ENCODE measurements around the gene UST.
"Not testable (repeated sequence)": the region's sequence is repeated elsewhere in the genome, so short reads cannot be mapped to it uniquely, and the experiment has no call there.

The UST gene

DNA sequence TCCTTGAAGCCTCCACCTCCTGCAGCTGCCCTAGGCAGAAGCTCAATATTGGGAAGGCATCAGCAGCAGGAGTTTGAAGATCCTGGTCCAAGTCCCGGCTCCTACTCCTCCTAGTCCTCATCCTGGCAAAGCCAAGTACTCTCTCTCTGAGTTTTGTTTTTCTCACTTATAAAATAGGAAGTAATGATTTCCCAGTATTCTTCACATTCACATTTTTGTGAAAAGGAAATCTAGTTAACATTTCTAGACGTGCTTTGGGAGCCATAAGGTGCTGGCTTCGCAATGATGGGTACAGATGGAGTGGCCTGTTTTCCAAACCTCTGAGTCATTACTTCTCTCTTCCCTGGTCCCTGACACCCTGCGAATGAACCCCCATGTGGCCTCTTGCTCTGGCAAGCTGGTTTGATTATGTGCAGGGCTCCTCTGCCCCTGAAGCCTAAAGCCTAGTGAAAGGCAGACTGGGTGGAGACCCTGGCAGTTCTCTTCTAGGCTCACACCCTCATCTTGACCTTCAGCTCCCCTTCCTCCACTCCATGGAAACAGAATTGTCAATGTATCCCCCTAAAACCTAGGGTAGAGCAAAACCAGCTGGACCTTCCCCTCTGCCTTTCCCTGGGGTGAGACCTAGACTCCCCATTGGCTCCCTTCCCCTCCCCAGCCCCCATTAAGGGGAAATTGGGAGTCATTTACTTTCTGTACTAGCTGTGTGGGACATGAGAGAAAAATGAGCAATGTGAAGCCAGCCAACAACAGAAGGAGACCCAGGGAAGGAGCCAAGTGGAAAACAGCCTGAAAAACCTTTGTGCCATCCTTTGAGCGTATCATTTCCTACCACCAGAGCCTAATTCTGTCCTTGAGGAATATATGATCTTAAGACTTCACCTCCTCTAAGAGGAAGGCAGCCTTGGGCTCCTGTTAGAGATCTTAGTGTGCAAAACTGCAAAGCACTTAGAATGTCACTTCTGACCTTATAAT is 158.4 kb downstream of the UST start:
- DNase-seq (ENCODE audit: low read depth), result no peak

DNA sequence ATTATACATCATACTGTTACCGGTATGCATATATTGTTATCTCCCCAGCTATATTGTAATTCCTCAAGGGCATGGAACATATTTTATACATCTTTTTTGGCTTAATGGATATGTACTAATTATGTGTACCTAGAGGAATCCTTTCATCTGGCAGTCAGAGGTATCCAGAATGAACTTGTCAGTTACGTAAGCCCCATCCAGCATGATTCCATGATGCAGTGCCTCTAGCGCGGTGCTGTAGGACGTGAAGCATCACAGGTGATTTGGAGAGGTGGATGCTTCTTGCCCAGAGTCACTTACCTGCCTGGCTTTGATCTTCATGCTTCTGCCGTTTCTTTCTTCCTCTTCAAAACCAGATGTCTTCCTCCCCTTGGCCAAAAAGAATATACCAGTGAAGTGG is 159.1 kb downstream of the UST start:
- DNase-seq (ENCODE audit: low read depth), result no peak

DNA sequence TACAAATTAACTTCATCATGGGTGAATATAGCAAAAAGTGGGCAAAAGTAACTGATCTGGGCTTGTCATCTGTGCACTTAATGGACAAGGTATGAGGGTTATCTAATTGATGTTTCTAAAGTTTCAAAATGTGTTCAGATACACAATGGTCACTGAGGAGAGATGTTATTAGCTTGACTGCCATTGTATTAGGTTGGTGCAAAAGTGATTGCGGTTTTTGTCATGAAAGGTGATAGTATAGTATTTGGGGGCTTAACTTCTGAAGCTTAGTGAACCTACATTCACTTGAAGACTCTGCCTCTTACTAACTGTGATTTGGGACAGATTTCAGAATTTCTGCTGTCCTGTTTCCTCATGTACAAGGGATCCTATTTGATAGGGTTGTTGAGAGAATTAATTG is 159.6 kb downstream of the UST start:
- no peak for DNase-seq (ENCODE audit: low read depth)

DNA sequence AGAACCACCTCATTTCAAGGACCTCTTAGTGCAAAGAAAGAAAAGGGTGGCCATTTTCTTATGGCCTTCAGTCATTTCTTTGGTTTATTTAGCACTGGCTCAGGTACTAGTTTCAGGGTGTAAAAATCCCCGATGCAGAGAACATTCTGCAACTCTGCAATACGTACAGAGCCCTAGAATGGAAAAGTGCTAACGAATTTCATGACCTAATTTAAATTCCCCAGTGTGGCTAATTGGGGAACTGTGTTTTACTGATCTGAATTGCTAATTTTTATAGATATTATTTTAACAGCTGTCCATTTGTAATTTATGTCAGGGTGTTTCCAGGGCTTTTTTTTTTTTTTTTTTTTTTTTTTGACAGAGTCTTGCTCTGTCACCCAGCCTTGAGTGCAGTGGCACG is 160.7 kb downstream of the UST start:
- no peak for DNase-seq (ENCODE audit: low read depth)

DNA sequence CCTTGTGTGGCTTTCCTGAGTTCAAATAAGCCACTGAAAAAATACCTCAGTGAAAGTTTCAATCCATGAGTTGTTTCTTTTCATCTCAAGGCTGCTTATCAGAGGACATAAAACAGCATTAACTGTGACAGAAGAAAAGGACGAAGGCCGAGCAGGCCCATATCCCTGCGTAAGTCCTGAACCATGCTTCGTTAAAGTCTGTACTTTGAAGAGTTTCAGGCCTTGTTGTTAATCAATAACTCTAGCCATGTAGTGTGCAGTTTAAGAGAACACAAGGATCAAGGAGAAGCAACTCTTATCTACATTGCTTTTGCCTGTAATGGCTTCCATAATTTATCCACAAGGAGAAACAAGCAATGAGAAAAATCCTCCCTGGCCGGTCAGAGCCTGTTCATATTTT is 165.4 kb downstream of the UST start:
- no peak for DNase-seq (ENCODE audit: low read depth)

DNA sequence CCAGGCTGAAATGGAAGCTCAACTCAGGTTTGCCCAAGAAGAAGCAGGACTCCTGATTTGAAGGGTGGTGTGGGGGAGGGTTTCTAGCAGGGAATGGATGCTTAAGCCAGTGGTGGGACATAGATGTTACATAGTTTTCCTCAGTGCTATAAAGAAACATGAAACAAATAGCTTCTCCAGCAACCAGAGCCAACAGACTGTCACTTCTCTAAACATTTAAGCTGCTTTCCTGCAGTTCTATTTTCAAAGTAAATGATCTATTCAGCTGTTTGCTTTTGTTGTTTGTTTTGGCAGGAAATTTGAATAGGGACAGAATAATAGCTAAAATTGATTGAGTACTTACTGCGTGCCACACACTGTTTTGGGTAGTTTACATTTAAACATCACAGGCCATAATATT is 169.0 kb downstream of the UST start:
- no peak for DNase-seq (ENCODE audit: low read depth)

DNA sequence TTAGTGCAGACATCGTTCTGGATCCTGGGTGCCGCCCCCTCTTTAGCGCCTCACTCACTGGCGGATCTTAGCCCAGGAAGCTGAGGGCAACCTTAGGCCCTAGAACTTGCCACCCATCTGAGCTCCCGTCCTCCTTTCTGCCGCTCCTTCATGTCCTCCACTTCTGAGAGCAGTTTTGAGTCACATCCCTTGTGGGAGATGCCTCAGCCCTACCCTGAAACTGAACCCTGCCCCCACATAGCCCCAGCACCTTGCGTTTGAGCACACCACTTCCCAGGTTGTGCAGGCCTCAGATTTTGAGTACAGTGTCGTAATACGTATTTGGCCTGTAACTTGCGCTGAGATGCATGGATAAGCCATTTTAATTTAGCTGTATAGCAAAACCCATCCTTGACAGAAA is 169.7 kb downstream of the UST start:
- not testable (repeated sequence) for DNase-seq (ENCODE audit: low read depth)

DNA sequence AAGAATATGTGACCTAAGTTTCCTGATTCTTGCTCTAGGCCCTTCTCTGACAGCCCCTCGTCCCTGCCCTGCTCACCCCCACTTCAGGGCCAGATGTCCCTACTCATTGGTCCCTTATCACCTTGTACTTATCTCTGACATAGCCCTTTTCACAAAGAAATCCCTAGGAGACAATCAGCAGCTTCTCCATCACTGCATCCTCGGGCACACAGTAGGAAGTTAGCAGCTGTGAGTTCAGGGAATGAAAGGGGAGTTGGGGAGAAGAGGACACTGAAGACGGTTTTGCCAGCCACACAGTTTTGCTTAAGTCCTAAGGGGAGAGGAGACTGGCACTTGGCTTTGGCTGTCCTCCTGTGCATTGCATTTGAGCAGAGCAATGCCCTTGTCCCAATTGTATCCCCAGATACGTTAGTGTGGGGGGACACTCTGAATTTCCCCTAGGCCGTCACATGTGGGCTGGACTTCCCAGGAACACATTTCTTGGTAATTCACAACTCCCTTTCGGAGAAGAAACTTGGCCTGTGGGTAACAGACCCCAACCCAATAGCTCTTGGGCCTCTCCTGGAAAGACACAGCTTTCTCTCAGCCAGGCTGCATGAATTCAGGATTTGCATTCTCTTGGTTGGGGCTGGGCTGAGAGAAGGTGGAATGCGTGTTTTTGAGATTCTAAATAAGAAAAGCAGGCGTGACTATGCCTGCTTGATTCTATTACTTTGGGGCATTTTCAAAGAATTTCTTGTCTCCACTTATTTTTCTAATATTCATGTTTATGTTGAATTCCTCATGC is 177.6 kb downstream of the UST start:
- no peak for DNase-seq (ENCODE audit: low read depth)

DNA sequence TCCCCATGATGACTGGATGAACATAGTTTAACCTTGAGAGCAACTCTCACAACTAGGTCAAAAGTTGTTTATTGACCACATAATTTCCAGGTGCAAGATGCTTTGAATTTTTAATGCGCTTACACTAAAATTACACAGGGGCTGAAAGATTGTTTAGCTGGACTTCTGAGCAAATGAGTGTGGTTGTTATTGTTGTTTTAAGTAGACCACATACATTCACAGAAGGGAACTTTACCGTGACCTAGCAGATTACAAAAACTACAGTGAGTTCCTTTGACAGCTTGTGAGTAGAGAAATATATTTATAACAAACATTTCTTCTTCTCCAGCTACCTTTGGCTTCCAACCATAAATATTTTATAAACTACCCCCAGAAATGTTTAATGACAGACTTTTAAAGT is 178.9 kb downstream of the UST start:
- no peak for DNase-seq (ENCODE audit: low read depth)

DNA sequence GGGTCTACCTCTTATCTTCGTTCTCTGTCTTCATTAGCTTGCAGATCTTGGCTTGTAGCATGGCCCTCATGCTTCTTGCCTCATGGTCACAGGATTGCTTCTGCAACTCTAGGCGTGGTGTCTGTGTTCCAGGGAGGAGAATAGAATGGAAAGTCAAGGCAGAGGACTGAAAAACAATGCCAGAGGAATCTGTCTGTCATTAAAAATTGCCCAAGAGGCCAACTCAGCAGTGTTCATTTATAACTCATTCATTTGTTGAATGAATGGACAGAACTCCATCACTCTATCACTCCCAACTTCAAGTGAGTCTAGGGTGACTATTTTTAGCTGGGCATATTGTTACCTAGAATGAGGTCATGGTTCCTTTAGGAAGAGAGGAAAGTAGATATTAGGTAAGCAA is 179.6 kb downstream of the UST start:
- DNase-seq (ENCODE audit: low read depth), result no peak

DNA sequence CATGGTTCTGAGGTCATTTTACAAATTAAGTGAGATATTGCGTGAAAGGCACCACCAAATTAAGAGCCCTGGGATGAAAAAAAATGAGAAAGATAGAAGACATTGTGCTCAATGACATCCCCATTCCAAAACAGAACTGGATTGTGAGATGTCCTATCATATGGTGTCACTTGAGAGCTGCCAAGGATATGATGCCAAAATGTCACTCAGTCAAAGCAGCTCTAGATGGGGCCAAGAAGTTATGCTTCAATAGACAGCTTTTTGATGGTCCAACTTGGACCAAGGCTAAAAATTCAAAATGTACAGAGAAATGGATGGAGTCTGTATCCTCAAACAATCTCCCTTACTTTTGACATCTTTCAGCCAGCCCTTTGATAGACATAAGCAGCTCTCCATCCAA is 180.8 kb downstream of the UST start:
- DNase-seq (ENCODE audit: low read depth), result no peak

DNA sequence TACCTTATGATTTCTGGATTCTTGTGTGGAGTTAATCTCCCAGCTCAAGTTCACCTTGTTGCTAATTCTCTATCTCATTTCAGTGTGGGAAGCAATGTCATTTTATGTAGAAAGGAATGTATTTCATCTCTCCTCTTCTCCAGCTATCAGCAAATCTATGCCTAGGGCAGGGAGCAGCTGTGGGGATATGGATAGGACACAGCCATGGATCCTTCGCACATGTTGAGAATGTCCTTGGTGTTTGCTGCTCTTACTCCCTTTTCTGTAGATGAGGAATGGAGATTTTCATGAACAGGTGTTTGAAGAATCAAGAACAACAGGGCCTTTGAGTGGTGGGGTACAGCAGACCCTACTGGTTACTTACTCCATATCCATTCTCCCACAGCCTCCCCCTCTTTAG is 182.0 kb downstream of the UST start:
- no peak for DNase-seq (ENCODE audit: low read depth)

DNA sequence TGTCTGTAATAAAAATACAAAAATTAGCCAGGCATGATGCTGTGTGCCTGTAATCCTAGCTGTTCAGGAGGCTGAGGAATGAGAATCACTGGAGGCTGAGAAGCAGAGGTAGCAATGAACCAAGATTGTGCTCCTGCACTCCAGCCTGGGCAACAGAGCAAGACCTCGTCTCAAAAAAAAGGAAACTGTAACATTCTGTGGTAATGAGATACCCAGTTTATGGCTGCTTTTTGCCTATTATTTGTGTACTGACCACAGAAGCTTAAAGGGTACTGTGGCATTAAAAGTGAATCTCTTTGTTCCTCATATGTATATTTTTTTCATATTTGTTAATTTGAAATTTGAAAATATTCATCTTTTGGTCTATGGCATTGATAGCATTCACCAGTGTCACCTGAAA is 185.4 kb downstream of the UST start:
- DNase-seq (ENCODE audit: low read depth), result no peak

DNA sequence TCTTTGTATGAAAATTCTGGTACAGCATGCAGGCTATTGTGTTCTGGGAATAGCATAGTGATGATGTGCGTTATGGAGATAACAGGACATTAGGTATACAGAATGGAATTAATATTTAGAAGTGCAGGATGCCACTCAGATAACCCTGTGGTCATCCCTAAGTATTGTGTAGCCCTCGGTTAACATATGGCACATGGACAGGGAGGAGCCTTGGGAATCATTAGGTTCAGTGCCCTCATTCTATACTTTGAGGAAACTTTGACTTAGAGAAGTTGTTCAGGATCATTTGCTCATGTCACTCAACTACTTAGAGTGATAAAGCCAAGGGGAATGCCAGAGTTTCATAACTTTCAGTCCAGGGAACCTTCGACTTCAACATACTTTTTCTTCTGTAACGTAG is 185.9 kb downstream of the UST start:
- no peak for DNase-seq (ENCODE audit: low read depth)

DNA sequence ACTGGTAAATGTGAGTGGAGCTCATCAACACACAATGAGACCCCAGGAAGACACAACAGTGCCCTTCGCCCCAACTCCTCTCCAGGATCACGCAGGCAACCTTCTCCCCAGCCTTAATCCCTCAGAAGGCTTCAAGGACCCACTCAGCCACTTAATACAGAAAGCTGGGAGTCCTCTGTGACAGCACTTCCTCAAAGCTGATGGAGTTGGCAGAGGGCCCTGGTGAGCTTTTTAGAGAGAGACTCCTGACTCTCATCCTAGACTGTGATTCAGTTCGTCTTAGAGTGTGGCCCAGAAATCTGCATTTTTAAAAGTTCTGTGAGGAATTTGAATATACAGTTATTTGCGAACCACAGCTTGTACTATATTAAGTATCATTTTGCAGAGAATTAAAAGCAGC is 187.7 kb downstream of the UST start:
- peak; percentile 22 for DNase-seq (ENCODE audit: low read depth)

DNA sequence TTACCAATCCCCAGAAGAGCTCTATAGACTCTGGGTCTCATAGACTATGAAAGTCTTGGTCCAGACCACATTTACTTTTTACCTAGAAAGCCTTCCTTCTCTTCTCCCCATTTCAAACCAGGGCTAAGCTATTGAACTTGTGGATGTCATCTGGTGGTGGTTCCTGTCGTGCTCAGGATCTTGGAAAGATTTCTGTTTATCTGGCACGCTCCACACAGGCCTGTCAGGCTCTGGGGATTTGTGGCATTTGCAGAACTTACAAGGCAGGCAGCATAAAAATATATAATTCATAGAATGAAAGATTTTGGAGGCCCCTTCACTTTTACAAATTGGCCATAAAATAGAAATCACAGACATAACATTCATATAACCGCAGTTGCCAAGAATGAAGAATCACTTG is 188.1 kb downstream of the UST start:
- DNase-seq (ENCODE audit: low read depth), result peak; percentile 37

DNA sequence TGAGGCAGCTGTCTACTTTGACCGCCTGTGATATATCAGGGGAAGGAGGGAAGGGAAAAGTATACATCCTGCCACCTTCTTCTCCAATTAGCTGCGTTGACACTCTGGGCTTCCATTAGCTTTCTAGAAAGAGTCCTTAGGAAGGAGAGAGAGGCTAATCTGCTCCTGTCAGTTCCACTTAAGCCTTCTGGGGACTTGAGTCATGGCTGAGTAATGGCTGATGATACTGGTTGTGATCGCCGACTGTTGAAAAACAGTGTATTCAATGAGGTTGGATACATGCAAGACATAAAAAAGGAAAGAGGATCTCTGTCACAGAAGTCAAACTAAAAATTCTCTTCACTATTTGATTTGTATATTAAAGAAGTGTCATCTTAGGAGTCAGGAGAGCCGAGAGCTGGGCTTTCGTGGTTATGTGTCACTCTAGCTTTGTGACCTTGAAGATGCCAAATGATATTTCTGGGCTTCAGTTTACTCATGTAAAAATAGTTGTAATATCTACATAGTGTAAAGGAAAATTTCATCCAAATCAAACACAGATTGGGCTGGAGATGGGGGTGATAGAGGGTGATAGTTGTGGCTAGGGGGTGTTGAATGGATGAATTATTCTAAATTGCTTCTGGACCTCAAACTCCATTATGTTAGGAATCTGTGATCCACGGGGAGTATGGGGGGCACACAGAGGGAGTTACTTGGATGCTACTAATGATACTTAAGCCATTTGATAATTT is 189.0 kb downstream of the UST start:
- peak; percentile 24 for DNase-seq (ENCODE audit: low read depth)

DNA sequence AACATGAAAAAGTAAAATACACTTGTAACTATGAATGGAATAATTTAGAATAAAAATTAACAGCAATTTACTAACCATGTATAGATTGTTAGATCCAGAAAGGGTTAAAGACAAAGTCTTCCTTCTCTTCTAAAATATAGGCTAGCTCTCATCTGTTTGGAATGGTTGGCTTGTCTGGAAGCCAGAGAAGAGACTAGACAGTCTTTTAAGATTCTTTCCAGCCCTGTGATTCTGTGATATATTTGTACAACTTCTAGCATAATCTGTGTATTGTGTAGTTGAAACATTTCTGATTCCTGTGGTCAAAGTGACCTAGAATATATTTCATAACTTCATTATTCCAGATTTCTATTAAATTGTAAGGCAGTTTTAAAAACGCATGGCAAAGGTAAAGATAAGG is 196.6 kb downstream of the UST start:
- peak; percentile 39 for DNase-seq (ENCODE audit: low read depth)

DNA sequence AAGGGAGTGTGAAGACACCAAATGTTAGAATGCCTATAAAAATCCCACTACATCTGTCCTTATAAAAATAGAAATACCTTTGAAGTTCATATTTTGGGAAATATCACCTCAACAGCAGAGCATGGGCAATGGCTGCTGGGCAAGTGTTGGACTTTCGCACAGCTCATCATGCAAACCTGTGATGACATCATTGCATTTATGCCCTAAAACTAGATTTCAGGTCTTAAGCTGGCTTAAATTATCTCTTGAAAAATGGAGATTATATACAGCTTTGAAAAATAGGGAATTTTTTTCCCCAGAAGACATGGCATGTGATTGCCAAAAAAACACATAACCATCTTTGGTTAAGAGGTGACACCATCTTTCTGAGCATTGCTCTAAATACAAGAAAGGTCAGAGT is 197.8 kb downstream of the UST start:
- DNase-seq (ENCODE audit: low read depth), result no peak

DNA sequence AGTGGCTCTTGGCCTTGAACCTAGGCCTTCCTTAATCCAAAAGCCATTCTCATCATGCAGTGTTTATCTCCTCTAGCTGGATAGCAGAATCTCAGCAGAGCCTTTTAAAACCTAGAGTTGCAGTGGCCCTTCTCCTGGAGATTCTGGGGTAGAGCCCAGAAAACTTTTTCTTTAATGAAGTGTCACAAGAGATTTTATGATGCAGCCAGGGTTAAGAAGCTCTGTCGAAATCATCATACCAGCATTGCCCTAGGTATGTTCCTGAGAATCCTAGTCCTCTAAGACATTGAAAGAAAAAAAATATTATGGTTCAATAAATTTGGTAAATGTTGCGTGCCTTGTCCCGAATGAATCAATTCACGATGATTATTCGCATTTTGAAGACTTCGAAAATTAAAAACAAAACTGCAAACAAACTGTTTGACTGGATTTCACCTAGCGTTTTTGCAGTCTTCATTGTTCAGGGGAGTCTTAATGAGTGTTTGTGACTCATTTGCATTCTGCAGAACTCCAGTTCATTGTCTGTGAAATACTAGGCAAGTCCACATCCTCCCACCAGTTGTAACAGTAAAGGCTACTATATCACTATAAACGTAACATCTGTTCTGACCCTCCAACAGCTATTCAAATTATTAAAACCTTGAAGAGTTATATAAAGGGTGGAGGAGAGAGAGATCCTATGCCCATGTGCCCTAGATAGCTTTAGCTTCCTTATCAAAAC is 198.6 kb downstream of the UST start:
- peak; percentile 19 for DNase-seq (ENCODE audit: low read depth)

DNA sequence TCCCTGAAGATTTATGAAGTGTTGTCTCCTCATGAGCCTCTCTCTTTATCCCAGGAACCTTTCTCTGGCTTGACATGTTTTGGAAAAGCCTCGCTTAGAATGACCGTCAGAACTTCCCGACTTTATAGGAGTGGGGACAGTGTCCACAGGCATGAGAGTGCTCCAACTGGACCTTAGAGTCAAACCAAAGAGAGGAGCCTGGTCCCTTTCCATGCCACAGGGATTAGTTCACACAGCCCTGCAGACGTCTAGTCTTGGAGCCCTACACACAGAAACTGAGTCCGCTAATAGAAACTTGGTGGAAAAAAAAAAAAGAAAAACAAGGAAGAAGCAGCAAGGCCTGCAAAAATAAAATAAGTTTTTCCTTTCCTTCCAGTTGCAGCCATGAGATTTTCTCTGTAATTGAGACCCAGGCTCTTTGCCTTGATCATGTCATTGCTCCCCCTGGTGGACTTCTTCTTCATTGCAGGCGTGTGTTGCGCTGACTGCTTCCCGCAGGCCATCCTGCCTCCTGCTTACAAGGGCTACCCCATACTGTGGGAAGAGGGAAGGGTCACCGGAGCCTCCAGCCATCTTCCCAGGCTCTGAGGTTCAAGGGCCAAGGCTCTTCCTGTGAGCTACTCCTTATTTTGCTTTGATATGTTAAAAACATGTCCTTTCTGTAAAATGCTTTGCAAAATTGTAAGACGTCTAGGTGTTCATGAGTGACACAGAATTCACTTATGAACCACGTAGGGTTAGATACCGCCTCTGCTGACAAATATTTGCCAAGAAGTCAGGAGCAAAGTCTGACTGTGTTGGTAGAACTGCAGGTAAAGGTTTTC is 201.0 kb downstream of the UST start:
- peak; percentile 22 for DNase-seq (ENCODE audit: low read depth)

Measured in GM04503 (cell line).